Activated CD8-positive, alpha-beta memory T cell treated with anti-CD3 and anti-CD28 coated beads for 1 hour (primary cell): ENCODE data around the gene LMX1B.

ENCODE experiments used
- DNase-seq, 2 donors: peaks; one replicate each; pipeline ENCODE4 v3.0.0-alpha.2; 2020; ENCODE audit warnings: low read depth in 1 of 2; ENCODE audit errors: extremely low read depth in 1 of 2

LMX1B gene

DNA sequence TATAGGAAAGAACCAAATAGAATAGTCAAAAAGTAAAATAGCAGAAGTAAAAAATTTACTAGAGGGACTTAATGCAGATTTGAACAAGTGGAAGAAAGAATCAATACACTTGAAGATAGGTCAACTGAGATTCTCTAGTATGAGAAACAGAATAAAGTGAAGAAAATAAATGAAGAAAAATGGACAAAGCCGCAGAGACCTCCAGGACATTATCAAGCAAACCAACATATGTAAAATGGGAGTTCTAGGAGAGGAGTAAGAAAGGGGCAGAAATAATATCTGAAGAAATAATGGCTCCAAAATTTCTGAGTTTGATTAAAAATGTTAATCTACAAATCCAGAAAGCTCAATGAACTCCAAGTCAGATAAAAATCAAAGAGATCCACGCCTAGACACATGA, 121.1 kb downstream of the LMX1B start:
- DNase-seq = no peak

DNA sequence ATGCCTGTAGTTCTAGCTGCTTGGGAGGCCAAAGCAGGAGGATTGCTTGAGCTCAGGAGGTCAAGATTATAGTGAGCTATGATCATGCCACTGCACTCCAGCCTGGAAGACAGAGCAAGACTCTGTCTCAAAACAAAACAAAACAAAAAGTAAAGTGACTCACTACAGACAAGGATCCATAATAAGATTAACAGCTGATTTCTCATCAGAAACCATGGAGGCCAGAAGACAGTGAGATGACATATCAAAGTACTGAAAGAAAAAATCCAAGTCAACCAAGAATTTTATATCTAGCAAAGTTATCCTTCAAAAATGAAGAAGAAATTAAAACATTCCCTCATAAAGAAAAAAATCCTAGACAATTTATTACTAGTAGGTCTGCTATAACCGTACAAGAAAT, 121.8 kb downstream of the LMX1B start:
- DNase-seq = no peak

GRCh38 chr9:126738553-126738952, 124.8 kb downstream of the LMX1B start:
- DNase-seq = no peak

GRCh38 chr9:126743041-126743440, 129.3 kb downstream of the LMX1B start:
- DNase-seq = no peak

- DNase-seq = no peak
Measured at GRCh38 chr9:126745574-126746411, 132.1 kb downstream of the LMX1B start.
